NT2/D1 (cell line): ENCODE measurements around the gene PDGFD.

Experiments
- YY1 ChIP-seq: IDR thresholded peaks from 2 replicates; pipeline ENCODE4 v1.6.1; 2011; ENCODE audit not compliant: insufficient read length, insufficient read depth
- ZNF274 ChIP-seq: IDR thresholded peaks from 2 replicates; pipeline ENCODE4 v1.6.1; 2011; ENCODE audit warnings: mild to moderate bottlenecking, low read depth, low read length

- TF ChIP-seq ZNF274 (no peak), YY1 (no peak)
Measured at GRCh38 chr11:104175769-104176168, 11.8 kb upstream of the PDGFD start.
